Stimulated activated CD4-positive, alpha-beta T cell treated with anti-CD3 and anti-CD28 coated beads, TNF-alpha, amount 100 ng/mL, for 24 hours (primary cell): ENCODE measurements around the gene RHEB.
"Not testable (repeated sequence)": the region's sequence is repeated elsewhere in the genome, so short reads cannot be mapped to it uniquely, and the experiment has no call there.

ENCODE experiments used
- DNase-seq, 3 experiments: peaks; one replicate each; pipeline ENCODE4 v3.0.0-alpha.2; 2020; ENCODE audit warnings: low read depth in 3 of 3

Gene RHEB

GRCh38 chr7:151519765-151520418 lies at the start of gene RHEB:
Gene RHEB (minus strand): TSS chr7:151519895. CDS start chr7:151519511, 384 bp downstream.
- DNase-seq = peak; percentile 98 to 99 (median 98)

- DNase-seq = no peak
These were observed 47.2 kb upstream of the RHEB start for GRCh38 chr7:151566897-151567320.

- no peak for DNase-seq
These were observed 45.8 kb upstream of the RHEB start for GRCh38 chr7:151565541-151565940.

GRCh38 chr7:151560243-151560642 lies 40.5 kb upstream of the RHEB start:
- DNase-seq = no peak

- DNase-seq = no peak
These were observed 40.0 kb upstream of the RHEB start for GRCh38 chr7:151559557-151560183.

- no peak for DNase-seq
These were observed 38.9 kb upstream of the RHEB start for GRCh38 chr7:151558575-151558974.

GRCh38 chr7:151556592-151556991 lies 36.9 kb upstream of the RHEB start:
- DNase-seq = no peak

GRCh38 chr7:151553356-151553755 lies 33.7 kb upstream of the RHEB start:
- DNase-seq = no peak

- DNase-seq = no peak
These were observed 32.8 kb upstream of the RHEB start for GRCh38 chr7:151552352-151553028.

- DNase-seq = no peak
These were observed 32.1 kb upstream of the RHEB start for GRCh38 chr7:151551820-151552219.

GRCh38 chr7:151550656-151551286 lies 31.1 kb upstream of the RHEB start:
- DNase-seq = no peak

GRCh38 chr7:151549644-151550043 lies 29.9 kb upstream of the RHEB start:
- DNase-seq = no peak

- DNase-seq = no peak
These were observed 29.4 kb upstream of the RHEB start for GRCh38 chr7:151549083-151549482.

- DNase-seq = no peak
These were observed 24.5 kb upstream of the RHEB start for GRCh38 chr7:151544183-151544582.

- no peak for DNase-seq
These were observed 23.0 kb upstream of the RHEB start for GRCh38 chr7:151542606-151543130.

- no peak for DNase-seq
These were observed 22.2 kb upstream of the RHEB start for GRCh38 chr7:151541709-151542499.

GRCh38 chr7:151540146-151540545 lies 20.5 kb upstream of the RHEB start:
- DNase-seq = no peak

GRCh38 chr7:151539088-151539671 lies 19.5 kb upstream of the RHEB start:
- no peak for DNase-seq

GRCh38 chr7:151537818-151538561 lies 18.3 kb upstream of the RHEB start:
- DNase-seq = no peak

GRCh38 chr7:151536178-151536577 lies 16.5 kb upstream of the RHEB start:
- DNase-seq = not testable (repeated sequence)
